H9 (cell line): ENCODE data around the gene LAMA3. TPM values are rescaled to one million over a fixed set of nuclear protein-coding genes. Genes with fewer than 3 reads are reported as not detected.

ENCODE experiments used
- DNase-seq: peaks from one replicate; pipeline ENCODE4 v3.0.0-alpha.2; 2017
- H2AFZ ChIP-seq: one replicate; pipeline ENCODE4 v1.6.1; 2013; ENCODE audit warnings: mild to moderate bottlenecking, low read length, control low read depth, moderate library complexity
- H2AK5ac ChIP-seq: 2 replicates; pipeline ENCODE4 v1.6.1; 2013; ENCODE audit warnings: low read length, control low read depth, mixed read lengths; ENCODE audit not compliant: insufficient read length
- H2BK120ac ChIP-seq: one replicate; pipeline ENCODE4 v1.6.1; 2013; ENCODE audit warnings: low read depth, mild to moderate bottlenecking, low read length, control low read depth, inconsistent platforms; ENCODE audit not compliant: poor library complexity, severe bottlenecking
- H2BK12ac ChIP-seq: 2 replicates; pipeline ENCODE4 v1.6.1; 2013; ENCODE audit warnings: low read length, control low read depth, mixed read lengths, low read depth; ENCODE audit not compliant: insufficient read length
- H2BK15ac ChIP-seq: 2 replicates; pipeline ENCODE4 v1.6.1; 2013; ENCODE audit warnings: low read depth, low read length, control low read depth
- H2BK20ac ChIP-seq: one replicate; pipeline ENCODE4 v1.6.1; 2013; ENCODE audit warnings: low read depth, mild to moderate bottlenecking, low read length, control low read depth, inconsistent platforms; ENCODE audit not compliant: poor library complexity, severe bottlenecking
- H2BK5ac ChIP-seq: 2 replicates; pipeline ENCODE4 v1.6.1; 2013; ENCODE audit warnings: low read length, control low read depth, mixed read lengths; ENCODE audit not compliant: insufficient read length
- H3K14ac ChIP-seq: 2 replicates; pipeline ENCODE4 v1.6.1; 2013; ENCODE audit warnings: low read length, control low read depth; ENCODE audit not compliant: insufficient read depth
- H3K18ac ChIP-seq: 2 replicates; pipeline ENCODE4 v1.6.1; 2013; ENCODE audit warnings: low read depth, mild to moderate bottlenecking, mixed read lengths, low read length, control low read depth; ENCODE audit not compliant: insufficient read length
- H3K23ac ChIP-seq: 2 replicates; pipeline ENCODE4 v1.6.1; 2013; ENCODE audit warnings: low read length, control low read depth, mixed read lengths, low read depth; ENCODE audit not compliant: insufficient read length
- H3K23me2 ChIP-seq: 2 replicates; pipeline ENCODE4 v1.6.1; 2013; ENCODE audit warnings: low read depth, mild to moderate bottlenecking, mixed read lengths, low read length, control low read depth; ENCODE audit not compliant: insufficient read length, poor library complexity, severe bottlenecking
- H3K27ac ChIP-seq: 2 replicates; pipeline ENCODE4 v1.5.1; 2013; ENCODE audit warnings: low read length, control low read depth, mixed read lengths, low read depth; ENCODE audit not compliant: insufficient read length
- H3K27me3 ChIP-seq: 2 replicates; pipeline ENCODE4 v1.6.1; 2013; ENCODE audit warnings: low read length, control low read depth, inconsistent platforms; ENCODE audit not compliant: insufficient read depth
- H3K4ac ChIP-seq: 2 replicates; pipeline ENCODE4 v1.6.1; 2013; ENCODE audit warnings: low read depth, mild to moderate bottlenecking, control low read depth, inconsistent platforms, low read length, moderate library complexity
- H3K4me1 ChIP-seq: 2 replicates; pipeline ENCODE4 v1.6.1; 2013; ENCODE audit warnings: low read length, control low read depth, inconsistent platforms; ENCODE audit not compliant: insufficient read depth
- H3K4me2 ChIP-seq: 2 replicates; pipeline ENCODE4 v1.6.1; 2013; ENCODE audit warnings: low read length, control low read depth, mixed read lengths; ENCODE audit not compliant: insufficient read length, insufficient read depth
- H3K56ac ChIP-seq: 2 replicates; pipeline ENCODE4 v1.6.1; 2013; ENCODE audit warnings: low read depth, mild to moderate bottlenecking, mixed read lengths, low read length, control low read depth; ENCODE audit not compliant: insufficient read length
- H3K79me1 ChIP-seq: 2 replicates; pipeline ENCODE4 v1.6.1; 2013; ENCODE audit warnings: low read depth, mild to moderate bottlenecking, moderate library complexity, low read length, control low read depth, inconsistent platforms; ENCODE audit not compliant: insufficient read depth, poor library complexity, severe bottlenecking
- H3K79me2 ChIP-seq: 2 replicates; pipeline ENCODE4 v1.6.1; 2013; ENCODE audit warnings: low read length, control low read depth, inconsistent platforms; ENCODE audit not compliant: insufficient read depth
- H3K9ac ChIP-seq: 2 replicates; pipeline ENCODE4 v1.6.1; 2013; ENCODE audit warnings: low read length, control low read depth, mixed read lengths; ENCODE audit not compliant: insufficient read length; ENCODE audit errors: extremely low read depth
- H3K9me3 ChIP-seq: one replicate; pipeline ENCODE4 v1.6.1; 2013; ENCODE audit warnings: low read depth, low read length, inconsistent platforms; ENCODE audit not compliant: control insufficient read depth
- H3T11ph ChIP-seq: one replicate; pipeline ENCODE4 v1.6.1; 2013; ENCODE audit warnings: mild to moderate bottlenecking, low read length, control low read depth, inconsistent platforms
- H4K20me1 ChIP-seq: one replicate; pipeline ENCODE4 v1.6.1; 2013; ENCODE audit not compliant: control insufficient read depth, insufficient read length, insufficient read depth
- H4K5ac ChIP-seq: 2 replicates; pipeline ENCODE4 v1.6.1; 2013; ENCODE audit warnings: low read depth, mild to moderate bottlenecking, mixed read lengths, low read length, control low read depth; ENCODE audit not compliant: insufficient read length
- H4K8ac ChIP-seq: replicated peaks from 2 replicates; pipeline ENCODE4 v1.6.1; 2013; ENCODE audit warnings: low read length, control low read depth, mixed read lengths, low read depth; ENCODE audit not compliant: insufficient read length
- H4K91ac ChIP-seq: 2 replicates; pipeline ENCODE4 v1.6.1; 2013; ENCODE audit warnings: low read depth, mild to moderate bottlenecking, moderate library complexity, mixed read lengths, low read length, control low read depth; ENCODE audit not compliant: insufficient read length
- H3K27ac Mint-ChIP-seq, 3 experiments: 2 replicates in 2 of 3; 3 replicates in 1 of 3; pipeline ENCODE4 v1.8.0; 2020 to 2021; ENCODE audit warnings: mixed read lengths in 3 of 3, mild to moderate bottlenecking in 1 of 3, moderate library complexity in 1 of 3
- H3K27me3 Mint-ChIP-seq: 2 replicates; pipeline ENCODE4 v1.8.0; 2021; ENCODE audit warnings: low read depth, mild to moderate bottlenecking, moderate library complexity, mixed read lengths
- H3K36me3 Mint-ChIP-seq, 3 experiments: 2 replicates in 2 of 3; 3 replicates in 1 of 3; pipeline ENCODE4 v1.8.0; 2020 to 2021; ENCODE audit warnings: low read depth in 3 of 3, mixed read lengths in 3 of 3; ENCODE audit not compliant: insufficient read depth in 1 of 3
- H3K4me1 Mint-ChIP-seq, 2 experiments: 2 replicates each; pipeline ENCODE4 v1.8.0; 2020; ENCODE audit warnings: mixed read lengths in 2 of 2
- H3K4me3 Mint-ChIP-seq, 2 experiments: 2 replicates in 1 of 2; 3 replicates in 1 of 2; pipeline ENCODE4 v1.8.0; 2020 to 2021; ENCODE audit warnings: mild to moderate bottlenecking in 2 of 2, mixed read lengths in 2 of 2, moderate library complexity in 1 of 2
- H3K9me3 Mint-ChIP-seq, 2 experiments: 2 replicates in 1 of 2; 3 replicates in 1 of 2; pipeline ENCODE4 v1.8.0; 2020; ENCODE audit warnings: mild to moderate bottlenecking in 2 of 2, mixed read lengths in 2 of 2, moderate library complexity in 1 of 2
- WGBS: extraction: QIAGEN DNeasy Blood & Tissue Kit; methylation state at CpG from one replicate; pipeline ENCODE4 v1.1.7; 2013; ENCODE audit warnings: missing lambda C conversion rate, low lambda C conversion rate, mixed read lengths; ENCODE audit not compliant: insufficient read length; ENCODE audit errors: extremely low coverage; 5-methylcytosine and 5-hydroxymethylcytosine counted together
- total RNA-seq: library from RNA; stranded (reverse); gene quantifications from 2 replicates; pipeline ENCODE4 v1.2.1, GENCODE V29; 2021
- TF ChIP-seq, protein P1 (sequence below): fragments of 200-600 bp; sonication (generic); conservative IDR thresholded peaks from 3 replicates; pipeline ENCODE4 v1.8.0; 2021; ENCODE audit warnings: antibody characterized with exemption, mild to moderate bottlenecking

Gene LAMA3
- total RNA-seq, 1 experiment from 2014 or later, result 0.33 TPM

DNA sequence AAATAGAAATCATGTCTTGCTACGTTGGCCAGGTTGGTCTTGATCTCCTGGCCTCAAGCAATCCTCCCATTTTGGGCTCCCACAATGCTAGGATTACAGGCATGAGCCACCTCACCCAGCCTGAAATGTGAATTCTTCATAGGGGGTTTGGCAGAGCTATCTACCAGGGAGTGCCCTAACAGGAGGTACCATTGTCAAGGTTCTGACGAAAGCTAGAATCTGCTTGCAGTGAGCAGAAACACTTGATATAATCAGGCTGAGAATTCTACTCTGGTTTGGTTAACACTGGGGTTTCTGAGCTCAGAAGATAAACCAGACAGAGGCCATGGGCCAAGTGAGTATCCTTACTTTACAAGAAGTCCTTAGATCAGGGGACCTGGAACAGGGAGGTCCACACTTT is 7.2 kb upstream of the LAMA3 start:
- no peak overlapping the region for H2AFZ ChIP-seq
- H4K20me1 ChIP-seq, result no peaks in the 10 kb centered on the region
- Mint-ChIP-seq H3K9me3 (no peaks in the 10 kb centered on the region), H3K27me3 (peaks cover 37% of the 10 kb centered on the region), H3K4me1 (peaks cover 0 to 3% of the 10 kb centered on the region in 2 experiments; a peak in 1 of 4 replicates), H3K27ac (no peak overlapping the region), H3K36me3 (no peaks in the 10 kb centered on the region), H3K4me3 (no peak overlapping the region)
- no peak overlapping the region for H3K23ac ChIP-seq
- TF ChIP-seq, protein P1, sequence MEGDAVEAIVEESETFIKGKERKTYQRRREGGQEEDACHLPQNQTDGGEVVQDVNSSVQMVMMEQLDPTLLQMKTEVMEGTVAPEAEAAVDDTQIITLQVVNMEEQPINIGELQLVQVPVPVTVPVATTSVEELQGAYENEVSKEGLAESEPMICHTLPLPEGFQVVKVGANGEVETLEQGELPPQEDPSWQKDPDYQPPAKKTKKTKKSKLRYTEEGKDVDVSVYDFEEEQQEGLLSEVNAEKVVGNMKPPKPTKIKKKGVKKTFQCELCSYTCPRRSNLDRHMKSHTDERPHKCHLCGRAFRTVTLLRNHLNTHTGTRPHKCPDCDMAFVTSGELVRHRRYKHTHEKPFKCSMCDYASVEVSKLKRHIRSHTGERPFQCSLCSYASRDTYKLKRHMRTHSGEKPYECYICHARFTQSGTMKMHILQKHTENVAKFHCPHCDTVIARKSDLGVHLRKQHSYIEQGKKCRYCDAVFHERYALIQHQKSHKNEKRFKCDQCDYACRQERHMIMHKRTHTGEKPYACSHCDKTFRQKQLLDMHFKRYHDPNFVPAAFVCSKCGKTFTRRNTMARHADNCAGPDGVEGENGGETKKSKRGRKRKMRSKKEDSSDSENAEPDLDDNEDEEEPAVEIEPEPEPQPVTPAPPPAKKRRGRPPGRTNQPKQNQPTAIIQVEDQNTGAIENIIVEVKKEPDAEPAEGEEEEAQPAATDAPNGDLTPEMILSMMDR, result no peak
- no peak overlapping the region for H2BK120ac ChIP-seq
- no peak overlapping the region for H3K18ac ChIP-seq
- H3K79me1 ChIP-seq, result no peaks in the 10 kb centered on the region
- no peak overlapping the region for H3T11ph ChIP-seq
- H4K5ac ChIP-seq, result no peak overlapping the region
- no peak overlapping the region for H4K91ac ChIP-seq
- no peak overlapping the region for H2AK5ac ChIP-seq
- no peaks in the 10 kb centered on the region for H3K23me2 ChIP-seq
- H3K4me2 ChIP-seq, result no peak overlapping the region
- WGBS, result no CpG with 5 or more reads among the region's 2 CpGs
- no peak overlapping the region for H4K8ac ChIP-seq
- H3K27ac ChIP-seq, result no peak overlapping the region
- no peak overlapping the region for H2BK20ac ChIP-seq
- no peak overlapping the region for H3K9ac ChIP-seq
- DNase-seq, result no peak
- no peak overlapping the region for H3K56ac ChIP-seq
- H3K27me3 ChIP-seq, result no peaks in the 10 kb centered on the region
- H2BK12ac ChIP-seq, result no peak overlapping the region
- H3K9me3 ChIP-seq, result no peaks in the 10 kb centered on the region
- H2BK5ac ChIP-seq, result no peak overlapping the region
- no peaks in the 10 kb centered on the region for H3K4me1 ChIP-seq
- H3K14ac ChIP-seq, result no peak overlapping the region
- no peaks in the 10 kb centered on the region for H3K79me2 ChIP-seq
- H3K4ac ChIP-seq, result no peak overlapping the region
- H2BK15ac ChIP-seq, result no peak overlapping the region
